ENCODE measurements around the gene CLDN22.

Gene CLDN22

GRCh38 chr4:183287309-183287659 is 32.8 kb downstream of the CLDN22 start:
- peak; percentile 9 for DNase-seq (ENCODE audit: extremely low spot score, insufficient read length, low read depth)
- FAIRE-seq: no peak

GRCh38 chr4:183286590-183287308 is 33.3 kb downstream of the CLDN22 start:
- FAIRE-seq: no peak
- no peak for DNase-seq (ENCODE audit: extremely low spot score, insufficient read length, low read depth)

GRCh38 chr4:183285886-183286285 is 34.2 kb downstream of the CLDN22 start:
- FAIRE-seq: no peak

GRCh38 chr4:183284965-183285364 is 35.1 kb downstream of the CLDN22 start:
- FAIRE-seq (peak; percentile 12), DNase-seq (ENCODE audit: extremely low spot score, insufficient read length, low read depth) (no peak)

More at GRCh38 chr4:183285886-183286285, 34.2 kb downstream of the CLDN22 start:
- DNase-seq (ENCODE audit: extremely low spot score, insufficient read length, low read depth): no peak

GRCh38 chr4:183284258-183284785 is 35.8 kb downstream of the CLDN22 start:
- DNase-seq (ENCODE audit: extremely low spot score, insufficient read length, low read depth) (no peak), FAIRE-seq (no peak)

- DNase-seq (ENCODE audit: extremely low spot score, insufficient read length, low read depth): no peak
- FAIRE-seq: no peak
These were observed 44.0 kb downstream of the CLDN22 start for GRCh38 chr4:183276106-183276505.

GRCh38 chr4:183272384-183272783 is 47.7 kb downstream of the CLDN22 start:
- FAIRE-seq: no peak
- no peak for DNase-seq (ENCODE audit: extremely low spot score, insufficient read length, low read depth)

GRCh38 chr4:183268556-183268955 is 51.5 kb downstream of the CLDN22 start:
- DNase-seq (ENCODE audit: extremely low spot score, insufficient read length, low read depth) (no peak), FAIRE-seq (no peak)

Data from GM18507 (cell line).